HG03558 (cell line): ENCODE measurements around the gene HOXA3.

ENCODE experiments used
- ATAC-seq: cut with Tn5 transposase; IDR thresholded peaks from one replicate; pipeline ENCODE4 v1.9.1; 2021; ENCODE audit warnings: moderate number of reproducible peaks; ENCODE audit not compliant: unreplicated experiment; ENCODE audit errors: extremely low read depth

The HOXA3 gene

DNA sequence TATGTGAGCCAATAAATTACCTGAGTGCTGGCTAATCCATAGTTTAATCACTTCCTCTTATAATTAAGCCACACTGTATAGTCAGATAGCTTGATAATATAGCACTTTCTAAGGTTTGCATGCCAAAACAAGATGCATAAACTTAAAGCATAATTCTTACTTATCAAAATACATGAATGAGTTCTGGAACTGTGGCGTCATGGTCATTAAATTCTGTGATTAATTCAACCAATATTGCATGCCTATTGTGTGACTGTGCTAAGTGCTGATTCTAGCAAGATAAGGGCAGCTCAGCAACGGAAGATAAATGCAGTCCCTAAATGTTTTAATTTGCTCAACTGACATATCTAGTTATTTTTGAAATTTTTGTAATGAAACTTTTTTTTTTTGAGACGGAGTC lies 86.2 kb downstream of the HOXA3 start:
- ATAC-seq, result no peak

DNA sequence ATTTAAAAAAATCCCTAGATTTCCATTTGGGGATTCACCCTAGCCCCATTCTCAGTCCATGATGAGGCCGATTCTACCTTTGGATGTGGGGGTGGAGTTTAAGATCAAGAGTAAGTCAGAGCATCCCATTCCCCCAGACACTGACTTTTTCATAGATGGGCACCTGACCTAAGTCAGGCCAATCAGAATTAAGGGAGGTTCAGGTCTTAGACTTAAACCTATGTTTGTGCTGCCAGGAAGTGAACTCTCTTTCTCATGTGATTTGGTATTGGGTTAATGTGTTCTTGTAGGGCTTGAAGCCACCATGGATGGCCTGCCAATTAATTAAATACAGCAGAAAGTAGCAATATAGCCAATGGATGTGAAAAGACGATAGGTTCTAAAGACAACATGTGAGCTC lies 86.7 kb downstream of the HOXA3 start:
- ATAC-seq, result no peak

DNA sequence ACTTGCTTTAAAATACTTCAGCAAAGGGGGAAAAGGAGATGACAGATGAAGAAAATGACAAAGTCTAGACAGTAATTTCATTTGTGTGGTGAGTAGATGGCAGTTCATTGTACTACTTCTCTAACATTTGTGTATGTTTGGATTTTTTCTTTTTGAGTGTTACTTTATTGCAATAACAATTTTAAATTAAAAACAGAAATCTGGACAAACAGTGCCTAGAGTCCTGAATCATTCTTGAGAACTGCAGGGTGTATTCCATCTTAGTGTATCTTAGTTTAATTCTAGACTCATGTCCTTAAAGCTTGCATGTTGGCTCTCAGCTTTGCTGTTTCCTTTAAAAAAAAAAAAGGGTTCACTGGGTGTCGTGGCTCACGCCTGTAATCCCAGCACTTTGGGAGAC lies 87.7 kb downstream of the HOXA3 start:
- no peak for ATAC-seq

DNA sequence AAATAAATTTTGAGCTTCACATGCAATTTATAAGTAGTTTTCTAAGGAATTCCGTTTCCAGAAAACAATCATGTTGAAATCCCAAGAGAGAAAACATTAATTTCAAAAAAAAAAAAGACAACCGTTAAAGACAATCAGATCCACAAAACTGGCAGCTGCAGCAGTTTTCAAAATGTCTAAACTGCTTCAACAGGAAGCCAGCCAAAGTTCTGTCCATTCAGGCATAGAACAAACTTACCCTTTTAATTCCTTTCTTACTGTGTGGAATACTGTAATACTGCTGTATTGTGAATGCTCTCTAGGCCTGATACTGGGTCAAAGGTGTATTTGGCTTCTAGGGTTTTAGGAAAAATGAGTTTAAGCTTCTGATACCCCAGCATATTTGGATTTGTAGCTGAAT lies 88.2 kb downstream of the HOXA3 start:
- ATAC-seq, result no peak

DNA sequence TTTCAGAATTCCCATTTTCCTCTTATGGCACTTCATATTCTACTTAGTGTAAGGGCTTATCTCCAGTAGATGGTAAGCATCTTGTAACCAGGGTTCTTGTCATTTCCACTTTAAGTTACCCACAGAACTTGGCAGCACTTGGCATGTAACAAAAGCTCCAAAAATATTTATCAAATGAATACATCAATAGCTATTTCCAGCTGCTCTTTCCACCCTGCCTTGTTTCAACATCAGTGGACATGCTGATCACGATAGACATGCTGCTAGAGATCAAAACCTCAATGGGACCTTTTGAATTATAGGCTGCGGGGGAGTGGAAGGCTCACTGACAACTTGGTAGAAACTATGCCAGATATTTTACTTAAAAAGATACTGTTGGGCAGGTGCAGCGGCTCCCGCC lies 89.4 kb downstream of the HOXA3 start:
- ATAC-seq, result no peak
